A549 (cell line): Measurements from ENCODE around the gene GNG7.
"Not testable (repeated sequence)": the region's sequence is repeated elsewhere in the genome, so short reads cannot be mapped to it uniquely, and the experiment has no call there.

ENCODE experiments used
- POLR2A ChIP-seq: IDR thresholded peaks from 2 replicates; pipeline ENCODE4 v1.6.1; 2012; ENCODE audit warnings: mild to moderate bottlenecking, low read length
- TF ChIP-seq, protein P1 (sequence below): IDR thresholded peaks from 2 replicates; pipeline ENCODE4 v1.6.1; 2012
- TF ChIP-seq, protein P2 (sequence below): fragments of >200 bp; sonication (Bioruptor Twin); formaldehyde crosslinking; IDR thresholded peaks from 3 replicates; pipeline ENCODE4 v1.5.1; 2016

DNA sequence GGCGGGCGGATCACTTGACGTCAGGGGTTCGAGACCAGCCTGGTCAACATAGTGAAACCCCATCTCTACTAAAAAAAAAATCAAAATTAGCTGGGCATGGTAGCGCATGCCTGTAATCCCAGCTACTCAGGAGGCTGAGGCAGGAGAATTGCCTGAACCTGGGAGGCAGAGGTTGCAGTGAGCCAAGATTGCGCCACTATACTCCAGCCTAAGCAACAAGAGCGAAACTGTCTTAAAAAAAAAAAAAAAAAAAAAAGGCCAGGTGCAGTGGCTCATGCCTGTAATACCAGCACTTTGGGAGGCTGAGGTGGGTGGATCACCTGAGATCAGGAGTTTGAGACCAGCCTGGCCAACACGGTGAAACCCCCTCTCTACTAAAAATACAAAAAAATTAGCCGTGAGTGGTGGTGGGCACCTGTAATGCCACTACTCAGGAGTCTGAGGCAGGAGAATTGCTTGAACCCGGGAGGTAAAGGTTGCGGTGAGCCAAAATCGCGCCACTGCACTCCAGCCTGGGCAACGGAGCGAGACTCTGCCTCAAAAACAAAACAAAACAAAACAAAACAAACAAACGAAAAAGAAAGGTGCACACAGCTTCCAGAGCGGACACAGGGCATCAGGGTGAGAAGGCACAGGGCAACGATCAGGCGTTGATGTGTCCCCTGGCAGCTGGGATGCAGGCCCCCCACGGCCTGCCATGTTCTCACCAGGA is 156.9 kb downstream of the GNG7 start:
- TF ChIP-seq, protein P1, sequence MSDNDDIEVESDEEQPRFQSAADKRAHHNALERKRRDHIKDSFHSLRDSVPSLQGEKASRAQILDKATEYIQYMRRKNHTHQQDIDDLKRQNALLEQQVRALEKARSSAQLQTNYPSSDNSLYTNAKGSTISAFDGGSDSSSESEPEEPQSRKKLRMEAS = not testable (repeated sequence)
- TF ChIP-seq, protein P2, sequence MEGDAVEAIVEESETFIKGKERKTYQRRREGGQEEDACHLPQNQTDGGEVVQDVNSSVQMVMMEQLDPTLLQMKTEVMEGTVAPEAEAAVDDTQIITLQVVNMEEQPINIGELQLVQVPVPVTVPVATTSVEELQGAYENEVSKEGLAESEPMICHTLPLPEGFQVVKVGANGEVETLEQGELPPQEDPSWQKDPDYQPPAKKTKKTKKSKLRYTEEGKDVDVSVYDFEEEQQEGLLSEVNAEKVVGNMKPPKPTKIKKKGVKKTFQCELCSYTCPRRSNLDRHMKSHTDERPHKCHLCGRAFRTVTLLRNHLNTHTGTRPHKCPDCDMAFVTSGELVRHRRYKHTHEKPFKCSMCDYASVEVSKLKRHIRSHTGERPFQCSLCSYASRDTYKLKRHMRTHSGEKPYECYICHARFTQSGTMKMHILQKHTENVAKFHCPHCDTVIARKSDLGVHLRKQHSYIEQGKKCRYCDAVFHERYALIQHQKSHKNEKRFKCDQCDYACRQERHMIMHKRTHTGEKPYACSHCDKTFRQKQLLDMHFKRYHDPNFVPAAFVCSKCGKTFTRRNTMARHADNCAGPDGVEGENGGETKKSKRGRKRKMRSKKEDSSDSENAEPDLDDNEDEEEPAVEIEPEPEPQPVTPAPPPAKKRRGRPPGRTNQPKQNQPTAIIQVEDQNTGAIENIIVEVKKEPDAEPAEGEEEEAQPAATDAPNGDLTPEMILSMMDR = not testable (repeated sequence)
- TF ChIP-seq POLR2A = not testable (repeated sequence)
